Gastrocnemius medialis (tissue), 4 donors: ENCODE data around the gene MAFB.

Source experiments
- CTCF ChIP-seq, 5 experiments: fragments of 450-650 bp in 3 of 5; fragments of 200-600 bp in 2 of 5; sonication (generic) in 2 of 5; IDR thresholded peaks in 4 of 5; conservative IDR thresholded peaks in 1 of 5; 1 replicate in 4 of 5; 2 replicates in 1 of 5; pipeline ENCODE4 v1.5.1; 2016 to 2019; ENCODE audit warnings: antibody characterized with exemption in 5 of 5, mild to moderate bottlenecking in 3 of 5, moderate library complexity in 3 of 5
- POLR2A ChIP-seq, 2 donors: fragments of 450-650 bp; IDR thresholded peaks; one replicate each; pipeline ENCODE4 v1.6.1; 2017; ENCODE audit warnings: antibody characterized with exemption in 2 of 2, mild to moderate bottlenecking in 2 of 2, moderate library complexity in 2 of 2

- no peak for TF ChIP-seq CTCF (IDR thresholded peaks at IDR 0.05 in 4 of 5, conservative IDR thresholded peaks at IDR 0.05 in 1 of 5)
- no peak for TF ChIP-seq POLR2A (IDR thresholded peaks at IDR 0.05)
Measured at GRCh38 chr20:40655451-40655850, 33.6 kb downstream of the MAFB start.
